NCI-H1930 (cell line): ENCODE measurements around the gene PLS1.
"Not testable (repeated sequence)": the region's sequence is repeated elsewhere in the genome, so short reads cannot be mapped to it uniquely, and the experiment has no call there.

ENCODE experiments used
- DNase-seq, 2 experiments: peaks; one replicate each; lab custom pipeline; 2025; lab: John Stamatoyannopoulos, UW

The PLS1 gene

DNA sequence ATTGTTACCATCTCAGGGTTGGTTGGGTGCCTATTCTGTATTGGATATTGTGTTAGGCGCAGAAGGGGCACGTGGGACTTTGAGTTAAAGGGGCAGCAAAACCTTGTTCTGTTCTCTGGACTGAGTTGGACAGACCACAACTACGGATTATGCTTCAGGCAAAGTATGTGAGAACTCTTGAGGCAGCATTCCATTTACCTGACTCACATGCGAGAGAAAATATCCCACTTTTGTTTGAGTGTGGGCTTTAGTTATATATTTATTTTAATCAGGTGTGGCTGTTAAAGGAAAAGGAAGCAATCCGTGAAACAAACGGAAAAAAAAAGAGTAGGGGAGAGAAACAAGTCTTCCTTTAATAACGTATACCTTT, 627 bp upstream of the PLS1 start:
- DNase-seq: no peak

DNA sequence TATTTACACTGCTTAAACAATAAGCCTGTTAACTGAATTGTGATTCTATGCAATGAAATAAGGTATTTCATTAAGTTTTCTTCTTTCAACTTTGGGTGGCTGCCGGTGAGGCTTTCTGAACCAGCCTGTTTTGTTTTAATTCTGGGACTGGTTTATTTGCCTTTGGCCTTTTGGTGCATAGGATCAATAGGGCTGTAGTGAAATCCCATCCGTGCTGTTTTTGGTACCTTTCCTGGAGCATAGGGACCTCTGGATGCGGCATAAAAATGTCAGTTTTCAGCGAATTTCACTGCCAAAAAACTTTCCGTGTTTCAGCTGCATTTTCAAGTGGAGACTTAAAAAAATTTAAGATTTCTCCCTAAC, 514 bp downstream of the PLS1 start:
- DNase-seq: no peak

DNA sequence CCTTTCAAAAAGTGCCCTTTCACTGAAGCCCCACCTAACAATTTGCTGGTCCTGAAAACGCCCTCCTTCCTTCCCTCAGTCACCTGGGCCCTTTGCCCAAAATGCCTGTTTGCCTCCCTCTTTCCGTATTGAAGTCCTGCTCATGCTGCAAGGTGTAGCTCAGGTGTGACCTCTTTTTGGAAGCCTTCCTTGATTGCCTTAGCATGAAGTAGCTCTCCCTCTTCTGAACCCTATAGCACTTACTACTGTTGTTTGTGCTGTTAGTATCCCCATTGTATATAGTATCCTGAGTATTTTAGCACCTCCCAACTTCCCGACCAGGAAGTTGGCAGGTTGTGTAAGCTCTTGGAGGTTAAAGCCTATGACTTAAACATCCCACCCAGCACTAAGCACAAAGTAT, 1.7 kb downstream of the PLS1 start:
- no peak for DNase-seq

DNA sequence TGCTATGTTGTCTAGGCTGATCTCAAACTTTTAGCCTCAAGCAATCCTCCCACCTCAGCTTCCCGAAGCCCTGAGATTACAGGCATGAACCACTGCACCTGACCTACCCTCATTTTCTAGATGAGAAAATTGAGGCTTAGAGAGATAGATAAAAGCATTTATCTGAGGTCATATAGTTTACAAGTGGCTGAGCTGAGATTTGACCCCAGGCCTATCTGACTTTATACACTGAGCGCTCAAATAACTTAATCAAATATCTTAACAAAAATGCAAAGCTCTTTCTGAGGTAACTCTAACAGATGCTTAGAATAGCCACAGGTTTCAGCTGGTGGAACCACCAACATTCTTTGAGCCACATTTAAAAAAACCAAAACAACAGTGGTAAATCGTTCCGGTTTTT, 5.5 kb downstream of the PLS1 start:
- no peak for DNase-seq

DNA sequence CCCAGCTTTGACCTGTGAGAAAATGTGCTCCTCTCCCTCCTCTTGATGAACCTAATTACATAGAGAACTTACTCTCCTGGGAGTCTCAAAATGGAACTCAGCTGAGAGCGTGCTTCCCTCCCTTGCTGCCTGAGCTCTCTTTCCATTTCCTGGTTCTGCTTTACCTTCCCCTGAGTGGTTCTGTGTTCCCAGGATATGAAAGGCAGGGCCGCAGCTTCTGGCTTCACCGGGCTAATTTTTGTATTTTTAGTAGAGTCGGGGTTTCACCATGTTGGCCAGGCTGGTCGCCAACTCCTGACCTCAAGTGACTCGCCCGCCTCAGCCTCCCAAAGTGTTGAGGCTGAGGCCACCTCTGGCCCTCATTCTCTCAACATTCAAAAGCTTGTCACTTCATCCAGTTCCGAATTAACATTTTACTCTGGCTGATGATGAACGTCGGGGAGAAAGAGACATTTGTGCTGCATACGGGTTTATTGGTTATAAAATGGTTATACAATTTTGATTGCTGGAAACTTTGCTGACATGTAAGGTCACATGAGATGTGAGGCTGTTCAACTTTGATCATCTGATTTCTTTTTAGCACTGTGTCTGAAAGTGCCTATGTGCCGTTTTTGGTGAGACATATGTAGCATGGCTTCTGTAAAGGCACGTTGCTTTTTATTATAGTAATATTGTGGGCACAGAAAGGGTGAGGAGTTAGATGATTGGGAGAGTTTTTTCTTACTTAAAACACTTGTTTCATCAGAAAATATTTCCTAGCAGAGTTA, 6.6 kb downstream of the PLS1 start:
- DNase-seq: no peak

DNA sequence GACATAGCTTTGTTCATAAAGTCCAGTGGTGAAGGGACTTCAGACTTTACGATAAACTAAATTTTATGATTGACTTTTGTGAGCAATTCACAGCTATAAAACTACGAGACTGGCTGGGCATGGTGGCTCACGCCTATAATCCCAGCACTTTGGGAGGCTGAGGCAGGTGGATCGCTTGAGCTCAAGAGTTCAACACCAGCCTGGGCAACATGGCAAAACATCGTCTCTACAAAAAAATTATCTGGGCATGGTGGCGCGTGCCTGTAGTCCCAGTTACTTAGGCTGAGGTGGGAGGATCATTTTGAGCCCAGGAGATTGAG, 7.2 kb downstream of the PLS1 start:
- DNase-seq: not testable (repeated sequence)

DNA sequence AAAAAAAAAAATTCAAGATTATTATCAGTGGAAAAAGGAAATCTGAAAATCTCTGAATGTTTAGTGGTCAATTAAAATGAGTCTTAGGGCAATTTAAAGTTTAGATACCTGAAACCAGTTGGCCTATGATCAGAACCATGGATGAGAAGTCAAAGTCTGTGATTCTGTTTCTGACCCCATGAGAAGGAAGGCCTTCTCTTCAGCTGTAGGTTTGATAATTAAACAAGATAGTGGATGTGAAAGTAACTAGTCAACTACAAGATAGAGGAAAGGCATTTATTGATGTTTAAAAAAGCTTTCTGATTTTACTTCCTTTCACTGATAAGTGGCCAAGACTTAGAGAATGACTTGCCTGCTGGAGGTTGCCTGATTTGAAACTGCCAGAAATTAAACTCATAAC, 8.7 kb downstream of the PLS1 start:
- no peak for DNase-seq

DNA sequence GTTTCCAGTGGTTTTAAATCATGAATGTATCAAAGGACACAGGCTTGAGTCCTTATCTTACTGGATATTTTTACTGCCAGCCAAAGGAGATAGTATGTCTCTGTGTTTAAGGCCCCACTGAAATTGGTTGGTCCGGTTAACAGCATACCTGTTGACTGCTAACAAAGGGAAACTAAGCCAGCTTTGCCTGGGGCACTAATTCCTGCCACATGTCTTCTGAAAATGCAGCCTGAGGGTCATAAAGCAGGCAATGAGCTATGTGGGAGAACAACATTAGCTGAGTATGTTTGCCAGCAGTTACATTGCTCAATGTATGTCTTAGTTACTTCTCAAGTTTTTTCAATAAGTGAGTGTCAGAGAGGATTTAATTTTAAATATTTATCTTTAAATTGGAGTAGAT, 12.4 kb downstream of the PLS1 start:
- DNase-seq: no peak

DNA sequence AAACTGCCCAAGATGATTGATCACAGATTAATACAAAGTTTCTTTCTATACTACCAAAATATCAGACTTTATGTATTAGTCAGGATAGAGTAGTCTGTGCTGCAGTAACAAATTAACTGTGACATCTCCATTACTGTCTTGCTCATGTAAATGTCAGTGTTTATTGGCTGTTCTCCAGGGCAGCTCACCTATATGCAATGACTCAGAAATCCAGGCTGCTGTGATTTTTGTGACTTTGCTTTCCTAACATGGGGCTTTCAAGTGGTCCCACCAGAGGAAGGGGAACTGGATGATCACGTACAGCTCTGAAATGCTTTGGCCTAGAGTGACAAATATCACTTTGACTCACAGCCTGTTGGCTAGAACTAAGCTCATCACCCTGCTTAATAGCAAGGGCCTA, 12.9 kb downstream of the PLS1 start:
- DNase-seq: no peak

DNA sequence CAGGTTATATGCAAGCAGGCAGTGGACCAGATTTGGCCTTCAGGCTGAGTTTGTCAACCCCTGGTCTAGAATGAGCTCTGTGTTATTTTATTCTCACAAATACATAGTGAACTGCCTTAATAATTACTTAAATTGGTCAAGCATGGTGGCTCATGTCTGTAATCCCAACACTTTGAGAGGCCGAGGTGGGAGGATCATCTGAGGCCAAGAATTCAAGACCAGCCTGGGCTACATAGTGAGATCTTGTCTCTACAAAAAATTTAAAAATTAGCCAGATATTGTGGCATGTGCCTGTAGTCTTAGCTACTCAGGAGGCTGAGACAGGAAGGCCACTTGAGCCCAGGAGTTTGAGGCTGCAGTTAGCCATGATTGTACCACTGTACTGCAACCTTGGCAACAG, 15.0 kb downstream of the PLS1 start:
- no peak for DNase-seq

DNA sequence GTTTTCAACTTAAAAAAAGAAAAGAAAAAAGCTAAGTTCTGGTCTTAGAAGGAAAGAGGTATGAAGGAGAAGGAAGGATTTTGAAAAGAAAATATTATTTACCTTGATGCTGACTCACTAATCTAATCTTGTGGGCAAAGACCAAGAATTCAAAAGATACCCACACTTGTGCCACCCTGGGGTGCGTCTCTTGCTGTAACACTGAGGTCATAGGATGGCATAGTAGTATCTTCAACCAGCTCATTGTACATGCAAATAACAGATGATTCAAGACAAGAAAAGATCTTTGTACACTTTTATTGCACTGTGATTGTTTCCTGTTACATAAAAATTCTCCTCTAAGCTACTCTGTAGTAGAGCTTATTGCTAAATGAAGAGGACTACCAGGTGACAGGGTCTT, 17.3 kb downstream of the PLS1 start:
- no peak for DNase-seq

DNA sequence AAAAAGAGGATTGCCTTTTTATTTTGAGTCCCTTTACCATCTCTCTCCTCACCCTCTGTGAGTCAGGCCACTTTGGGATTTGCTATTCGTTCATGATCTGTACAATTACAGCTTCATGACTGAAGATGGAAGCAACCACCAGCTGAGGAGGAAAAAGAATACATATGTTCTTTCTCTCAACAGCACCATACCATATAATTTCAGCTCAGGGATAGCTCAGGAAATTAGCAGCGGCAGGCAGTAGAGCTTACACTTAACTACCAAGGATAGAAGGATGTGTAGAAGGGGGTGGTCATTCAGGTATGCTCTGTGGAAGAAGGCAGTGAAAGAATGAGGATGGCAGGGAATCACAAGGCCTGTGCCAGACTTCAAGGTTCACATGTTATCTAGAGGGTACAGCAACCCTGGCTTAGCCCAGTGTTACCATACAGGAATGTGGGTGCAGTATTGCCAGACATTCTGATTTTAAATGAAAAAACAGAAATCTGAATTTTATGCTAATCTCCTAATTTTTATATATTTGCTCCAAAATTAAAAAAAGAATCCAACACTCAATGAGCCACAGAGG, 17.9 kb downstream of the PLS1 start:
- no peak for DNase-seq

DNA sequence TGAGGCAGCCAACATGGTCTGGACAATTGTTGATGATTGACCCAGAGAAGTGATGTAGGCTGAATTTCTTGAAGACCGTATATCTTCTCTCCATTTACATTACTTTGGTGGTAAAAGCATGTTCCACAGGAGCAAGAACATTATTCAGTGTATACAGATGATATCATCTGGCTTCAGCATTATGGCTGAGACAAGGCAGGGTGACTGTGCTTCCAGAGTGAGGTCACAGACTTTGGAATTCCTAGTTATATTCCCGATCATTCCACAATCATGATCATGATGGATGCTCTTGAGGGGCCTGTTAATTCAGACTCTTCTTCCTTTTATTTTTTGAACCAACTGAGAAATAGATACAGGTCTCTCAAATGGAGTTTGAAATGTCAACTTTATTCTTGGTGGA, 19.0 kb downstream of the PLS1 start:
- no peak for DNase-seq

DNA sequence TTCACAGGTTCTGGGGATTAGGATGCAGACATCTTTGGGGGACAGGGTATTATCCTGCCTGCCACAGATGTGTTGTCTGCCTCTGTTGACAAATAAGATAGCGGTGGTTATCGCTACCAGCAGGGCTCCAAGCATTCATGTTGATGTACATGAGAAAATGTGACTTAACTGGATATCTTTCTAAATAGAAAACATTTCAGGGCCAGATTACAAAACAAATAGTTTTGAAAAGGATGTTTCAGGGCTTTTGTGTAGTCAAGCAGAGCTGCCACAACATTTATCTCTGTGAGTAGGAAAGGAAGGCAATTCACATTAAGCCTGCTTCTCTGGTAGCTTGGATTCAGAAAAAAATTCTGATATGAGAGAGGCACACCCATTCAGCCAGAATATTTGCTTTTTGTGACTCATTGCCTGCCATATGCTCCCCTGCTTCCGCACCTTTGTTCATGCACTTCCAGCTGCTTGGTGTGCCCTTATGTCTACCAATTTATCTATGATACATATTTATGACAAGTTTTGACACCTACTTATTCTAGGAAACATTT, 22.8 kb downstream of the PLS1 start:
- DNase-seq: peak; percentile 47 to 71

DNA sequence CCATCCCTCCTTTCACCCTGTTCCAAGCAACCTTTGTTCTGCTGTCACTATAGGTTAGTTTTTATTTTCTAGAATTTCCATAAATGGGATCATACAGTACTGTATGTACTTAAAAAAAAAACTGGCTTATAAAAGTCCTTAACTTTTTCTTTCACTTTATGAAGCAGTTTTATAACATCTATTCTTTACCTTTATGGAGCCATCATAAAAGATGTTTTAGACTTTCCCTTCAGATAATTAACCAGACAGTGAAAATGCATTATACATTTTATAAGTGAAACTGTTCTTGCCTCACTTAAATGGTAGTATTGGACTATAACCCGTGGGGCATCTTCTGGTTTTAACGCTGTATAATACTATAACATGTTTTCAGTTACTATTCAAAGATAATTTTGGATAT, 26.2 kb downstream of the PLS1 start:
- no peak for DNase-seq

DNA sequence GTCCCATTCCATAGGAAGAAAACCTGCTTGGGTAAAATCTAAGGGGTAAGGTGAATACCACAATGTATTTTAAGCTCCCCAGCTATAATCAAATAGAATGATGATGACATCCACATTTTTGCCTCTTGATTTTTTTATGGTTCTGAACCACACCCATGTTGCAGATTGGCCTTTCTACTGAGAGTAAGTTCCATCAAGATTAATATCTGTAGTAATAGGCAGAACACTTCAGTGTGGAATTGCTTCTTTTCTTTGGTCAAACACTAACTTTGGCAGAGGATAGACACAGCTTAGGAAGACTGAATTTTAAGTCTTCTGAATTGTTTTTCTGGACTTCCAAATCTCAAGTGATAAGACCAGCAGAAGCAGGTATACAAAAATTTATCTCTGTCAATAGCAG, 27.0 kb downstream of the PLS1 start:
- no peak for DNase-seq

DNA sequence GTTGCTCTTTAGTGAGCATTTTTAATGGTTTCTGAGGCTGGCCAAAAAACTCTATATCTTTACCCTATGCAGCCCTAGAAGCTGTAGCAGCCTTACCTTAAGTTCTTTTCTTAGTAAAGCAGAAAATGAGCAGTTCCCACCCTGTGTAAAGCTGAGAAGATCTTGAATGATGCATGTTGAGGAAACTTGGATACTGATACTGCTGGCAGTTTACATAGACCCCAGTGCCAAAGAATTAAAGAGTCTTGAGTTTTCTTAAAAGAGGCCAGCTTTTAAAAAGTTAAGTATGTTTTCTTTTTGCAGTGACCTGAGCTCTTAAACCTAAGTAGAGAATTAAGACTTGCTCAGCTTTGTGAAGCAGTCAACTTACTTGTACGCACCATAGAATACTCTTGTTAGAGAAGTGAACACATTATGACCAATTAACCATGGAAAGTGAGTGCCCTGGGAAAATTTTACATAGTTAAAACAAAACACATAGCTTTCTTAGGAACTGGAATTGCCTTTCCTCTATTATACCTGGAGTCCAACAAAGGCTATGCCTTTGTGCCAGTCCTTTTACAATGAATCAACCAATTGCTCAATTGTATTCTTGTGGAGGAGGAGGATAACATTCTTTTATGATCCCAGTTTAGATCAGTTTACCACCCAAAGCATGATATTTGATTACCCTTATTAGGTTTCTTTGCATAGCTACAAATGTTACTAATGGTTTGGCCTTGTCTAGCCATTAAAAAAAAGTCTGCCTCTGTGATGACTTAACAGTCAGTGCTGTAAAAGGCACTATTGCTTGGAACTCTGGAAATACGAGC, 28.4 kb downstream of the PLS1 start:
- DNase-seq: no peak

DNA sequence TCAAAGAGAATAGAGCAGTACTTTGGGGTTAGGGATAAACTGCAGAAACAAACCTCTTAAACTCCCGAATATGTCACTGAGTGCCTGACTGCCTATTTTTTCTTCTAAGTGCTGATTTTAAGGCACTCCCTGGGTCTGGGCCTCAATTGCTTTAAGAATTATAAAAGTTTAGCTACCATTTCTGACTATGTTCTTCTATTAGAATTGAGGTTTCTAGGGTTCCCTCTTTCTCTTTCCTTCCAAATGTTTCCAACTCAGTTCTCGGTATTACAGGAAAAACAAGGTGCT, 28.9 kb downstream of the PLS1 start:
- no peak for DNase-seq

DNA sequence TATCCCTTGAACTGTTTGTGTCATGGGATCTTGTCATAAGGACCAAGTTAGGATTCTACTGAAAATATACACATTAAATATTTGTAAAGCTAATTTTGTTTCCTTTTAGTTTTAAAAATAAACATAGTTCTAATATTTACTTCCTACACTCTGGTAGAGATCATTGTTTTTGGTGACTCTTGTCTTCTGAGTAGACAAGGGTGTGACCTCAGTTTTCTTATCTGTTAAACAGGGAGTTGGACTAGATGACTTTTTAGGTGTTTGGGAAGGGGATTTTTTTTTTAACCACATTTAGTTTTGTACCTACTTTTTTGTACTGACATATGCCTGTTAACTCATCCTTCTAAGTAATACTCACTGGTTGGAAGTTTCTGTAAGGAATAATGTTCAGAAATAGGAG, 30.8 kb downstream of the PLS1 start:
- DNase-seq: no peak

DNA sequence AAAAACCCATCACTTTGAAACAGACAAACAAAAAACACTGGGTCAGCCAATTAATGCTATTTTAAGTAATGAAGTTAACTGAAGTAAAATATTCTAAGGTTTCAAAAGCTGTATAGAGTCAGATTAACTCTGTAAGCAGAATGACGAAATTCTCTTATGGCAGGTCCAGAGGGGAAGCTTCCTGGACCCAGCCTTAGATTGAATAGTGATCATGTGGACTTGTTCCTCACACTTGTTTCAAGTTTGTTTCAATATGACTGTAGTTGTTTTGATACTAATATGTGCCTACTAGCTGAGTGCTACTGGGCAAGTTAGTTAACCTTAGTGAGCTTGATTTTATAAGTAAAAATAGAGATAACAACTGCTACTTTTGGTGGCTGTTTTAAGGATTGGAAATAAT, 32.6 kb downstream of the PLS1 start:
- no peak for DNase-seq

DNA sequence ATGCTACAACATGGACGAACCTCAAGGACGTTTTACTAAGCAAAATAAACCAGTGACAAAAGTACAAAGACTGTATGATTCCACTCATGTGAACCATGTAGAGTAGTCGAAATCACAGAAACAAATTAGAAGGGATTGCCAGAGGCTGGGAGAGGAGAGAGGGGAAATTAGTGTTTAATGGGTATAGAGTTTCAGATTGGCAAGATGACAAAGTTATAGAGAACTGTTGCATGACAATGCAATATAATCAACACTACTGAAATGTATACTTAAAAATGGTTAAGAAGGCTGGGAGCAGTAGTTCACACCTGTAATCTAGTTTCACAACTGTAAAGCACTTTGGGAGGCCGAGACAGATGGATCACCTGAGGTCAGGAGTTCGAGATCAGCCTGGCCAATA, 36.9 kb downstream of the PLS1 start:
- no peak for DNase-seq

DNA sequence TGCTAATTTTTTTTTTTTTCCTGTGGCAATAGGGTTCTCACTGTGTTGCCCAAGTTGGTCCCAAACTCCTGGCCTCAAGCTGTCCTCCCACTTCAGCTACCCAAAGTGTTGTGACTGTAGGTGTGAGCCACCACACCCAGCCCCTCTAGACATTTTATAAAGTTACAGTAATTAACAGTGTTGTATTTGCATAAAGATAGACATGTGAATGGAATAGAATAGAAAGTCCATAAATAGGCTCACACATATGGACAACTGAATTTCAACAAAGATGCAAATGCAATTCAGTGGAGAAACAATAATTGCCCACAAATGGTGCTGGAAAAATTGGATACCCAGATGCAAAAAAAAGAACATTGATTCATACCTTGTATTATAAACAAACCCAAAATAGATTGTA, 39.9 kb downstream of the PLS1 start:
- DNase-seq: no peak

DNA sequence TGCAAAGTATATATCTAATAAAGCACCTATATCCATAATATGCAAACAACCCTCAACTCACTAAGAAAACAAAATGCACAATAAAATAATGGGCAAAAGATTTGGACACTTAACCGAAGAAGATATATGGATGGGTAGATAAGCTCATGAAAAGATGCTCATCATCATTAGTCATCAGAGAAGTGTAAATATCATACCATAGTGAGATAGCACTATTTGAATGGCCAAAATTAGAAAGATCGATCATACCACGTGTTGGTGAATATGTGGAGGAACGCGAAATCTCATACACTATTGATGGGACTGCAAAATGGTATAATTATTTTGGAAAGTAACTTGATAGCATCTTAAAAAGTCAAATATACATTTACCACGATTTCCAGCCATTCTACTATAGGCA, 40.5 kb downstream of the PLS1 start:
- no peak for DNase-seq

DNA sequence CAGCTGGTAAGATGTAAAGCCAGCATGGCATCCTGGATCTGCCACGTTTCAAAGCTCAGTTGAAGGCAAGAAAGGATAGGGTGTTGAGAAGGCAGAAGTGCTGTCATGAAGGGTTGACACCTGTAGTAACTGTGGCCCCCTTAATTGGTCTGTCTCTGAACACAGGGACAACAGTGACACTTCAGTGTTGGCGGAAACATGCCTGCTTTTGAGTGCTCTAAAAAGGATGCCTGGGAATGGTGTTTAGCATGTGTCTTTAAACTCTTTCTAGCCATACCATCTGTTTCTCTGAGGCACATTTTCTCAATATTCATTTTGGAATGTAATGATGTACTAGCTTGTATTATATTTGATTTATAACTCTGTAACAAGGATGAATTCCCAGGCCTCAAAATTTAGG, 42.1 kb downstream of the PLS1 start:
- DNase-seq: no peak
